Kidney epithelial cell (primary cell): ENCODE measurements around the gene LTBP2. TPM values are rescaled to one million over a fixed set of nuclear protein-coding genes. Genes with fewer than 3 reads are reported as not detected.

Experiments used
- DNase-seq: peaks from one replicate; pipeline ENCODE4 v3.0.0-alpha.2; 2010; ENCODE audit warnings: low read depth
- H3K27me3 ChIP-seq: 2 replicates; pipeline ENCODE4 v1.6.0; 2011; ENCODE audit warnings: low read length; ENCODE audit not compliant: control insufficient read depth, insufficient read depth
- H3K36me3 ChIP-seq: 2 replicates; pipeline ENCODE4 v1.5.1; 2011; ENCODE audit warnings: low read length; ENCODE audit not compliant: control insufficient read depth, insufficient read depth
- H3K4me3 ChIP-seq: 2 replicates; pipeline ENCODE4 v1.5.1; 2011; ENCODE audit warnings: low read depth, mild to moderate bottlenecking, control low read depth, low read length
- total RNA-seq: library from RNA; depleted of rRNA; stranded (reverse); fragments of >200 nt; gene quantifications from 2 replicates; pipeline ENCODE4 v1.2.3, GENCODE V29; 2015
- TF ChIP-seq, protein P1 (sequence below): IDR thresholded peaks from 2 replicates; pipeline ENCODE4 v1.5.1; 2011; ENCODE audit warnings: mild to moderate bottlenecking, moderate library complexity, low read length, control low read depth, inconsistent platforms; ENCODE audit not compliant: insufficient read depth, poor library complexity, severe bottlenecking

LTBP2 gene
- total RNA-seq, 1 donor from 2014 or later = 69.5 TPM

- Histone ChIP-seq H3K27me3 (no peaks in the 10 kb centered on the region), H3K4me3 (no peak overlapping the region), H3K36me3 (no peaks in the 10 kb centered on the region)
- DNase-seq = no peak
- TF ChIP-seq, protein P1, sequence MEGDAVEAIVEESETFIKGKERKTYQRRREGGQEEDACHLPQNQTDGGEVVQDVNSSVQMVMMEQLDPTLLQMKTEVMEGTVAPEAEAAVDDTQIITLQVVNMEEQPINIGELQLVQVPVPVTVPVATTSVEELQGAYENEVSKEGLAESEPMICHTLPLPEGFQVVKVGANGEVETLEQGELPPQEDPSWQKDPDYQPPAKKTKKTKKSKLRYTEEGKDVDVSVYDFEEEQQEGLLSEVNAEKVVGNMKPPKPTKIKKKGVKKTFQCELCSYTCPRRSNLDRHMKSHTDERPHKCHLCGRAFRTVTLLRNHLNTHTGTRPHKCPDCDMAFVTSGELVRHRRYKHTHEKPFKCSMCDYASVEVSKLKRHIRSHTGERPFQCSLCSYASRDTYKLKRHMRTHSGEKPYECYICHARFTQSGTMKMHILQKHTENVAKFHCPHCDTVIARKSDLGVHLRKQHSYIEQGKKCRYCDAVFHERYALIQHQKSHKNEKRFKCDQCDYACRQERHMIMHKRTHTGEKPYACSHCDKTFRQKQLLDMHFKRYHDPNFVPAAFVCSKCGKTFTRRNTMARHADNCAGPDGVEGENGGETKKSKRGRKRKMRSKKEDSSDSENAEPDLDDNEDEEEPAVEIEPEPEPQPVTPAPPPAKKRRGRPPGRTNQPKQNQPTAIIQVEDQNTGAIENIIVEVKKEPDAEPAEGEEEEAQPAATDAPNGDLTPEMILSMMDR = no peak
Observed at GRCh38 chr14:74500417-74501134, 111.5 kb downstream of the LTBP2 start.

- TF ChIP-seq, protein P1 = no peak
- H3K36me3 ChIP-seq = no peaks in the 10 kb centered on the region
- H3K4me3 ChIP-seq = no peak overlapping the region
- no peak for DNase-seq
- H3K27me3 ChIP-seq = no peaks in the 10 kb centered on the region
Observed at GRCh38 chr14:74495356-74495755, 116.7 kb downstream of the LTBP2 start.

- no peaks in the 10 kb centered on the region for H3K36me3 ChIP-seq
- H3K27me3 ChIP-seq = no peaks in the 10 kb centered on the region
- TF ChIP-seq, protein P1 = no peak
- peak; percentile 95 for DNase-seq
- peak within 1 kb of the TSS; percentile 100 for H3K4me3 ChIP-seq
Observed at GRCh38 chr14:74493343-74494261, 118.4 kb downstream of the LTBP2 start, which contains the start of gene ISCA2. ISCA2 (plus strand) TSS chr14:74493765; CDS start chr14:74493775, 10 bp downstream.

DNA sequence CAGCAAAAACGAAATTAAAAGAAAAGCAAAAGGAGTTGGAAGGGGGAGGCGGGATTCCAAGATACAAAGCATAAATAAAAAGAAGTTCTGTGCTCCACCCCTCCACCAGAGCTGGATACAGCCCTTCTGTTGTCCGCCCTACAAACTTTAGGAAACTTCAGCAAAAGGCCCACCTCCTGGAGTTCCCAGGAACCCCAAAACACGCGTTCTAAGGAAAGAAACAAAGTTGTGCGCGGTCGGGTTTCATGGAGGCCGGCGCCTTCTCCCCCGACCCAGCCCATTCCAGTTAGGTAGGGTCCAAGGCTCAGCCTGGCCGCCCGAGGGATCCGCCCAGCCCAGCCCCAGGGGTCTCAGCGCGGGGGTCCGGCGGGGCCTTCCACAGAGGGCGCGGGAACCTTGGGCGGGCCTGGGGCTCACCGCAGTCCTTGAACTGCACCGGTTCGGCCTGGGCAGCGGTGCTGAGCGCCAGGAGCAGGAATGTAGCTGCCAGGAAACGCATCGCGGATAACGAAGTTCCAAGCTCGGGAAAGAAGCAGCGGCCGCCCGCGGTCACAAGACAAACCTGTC is 119.2 kb downstream of the LTBP2 start, which contains the start of gene NPC2:
TSS of gene NPC2 (minus strand) at position 530 of the 567 bp plus-strand sequence. CDS start at position 499, 31 bp downstream.
- TF ChIP-seq, protein P1 = no peak

DNA sequence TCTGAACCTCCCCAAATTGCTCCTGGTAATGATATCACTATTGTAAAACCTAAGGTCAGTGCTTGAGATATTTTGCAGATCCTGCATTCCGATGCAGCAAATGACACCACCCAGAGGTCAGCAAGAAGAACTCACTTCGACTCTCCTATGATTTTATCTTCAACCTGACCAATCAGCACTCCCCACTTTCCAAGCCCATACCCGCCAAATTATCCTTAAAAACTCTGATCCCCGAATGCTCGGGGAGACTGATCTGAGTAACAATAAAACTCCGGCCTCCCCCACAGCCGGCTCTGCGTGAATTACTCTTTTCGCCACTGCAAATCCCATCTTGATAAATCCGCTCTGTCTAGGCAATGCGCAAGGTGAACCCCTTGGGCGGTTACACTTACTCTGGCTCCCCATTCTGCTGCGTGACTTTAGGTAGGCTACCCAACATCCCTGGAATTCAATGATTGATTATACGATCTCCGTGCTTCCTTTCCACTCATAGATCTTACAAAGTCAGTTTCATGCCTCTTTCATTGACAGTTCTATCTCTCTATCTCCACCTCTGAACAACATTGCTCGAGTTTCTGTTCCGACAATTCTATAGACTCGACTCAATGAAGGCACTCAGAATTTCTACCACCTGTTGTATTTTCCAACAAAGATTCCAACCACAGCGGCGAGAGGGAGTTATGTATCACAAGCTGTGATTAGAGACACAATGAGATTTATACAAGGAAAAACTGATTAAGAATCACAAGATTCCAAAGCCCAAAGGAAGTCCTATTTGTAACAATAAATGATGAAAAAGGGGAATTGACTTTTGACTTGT is 119.9 kb downstream of the LTBP2 start:
- Histone ChIP-seq H3K4me3 (peak overlapping the region; percentile 92), H3K27me3 (no peaks in the 10 kb centered on the region), H3K36me3 (no peaks in the 10 kb centered on the region)
- DNase-seq = no peak
- TF ChIP-seq, protein P1 = no peak

More for the DNA sequence above, 119.2 kb downstream of the LTBP2 start, which contains the start of gene NPC2:
- Histone ChIP-seq H3K27me3 (no peaks in the 10 kb centered on the region), H3K36me3 (no peaks in the 10 kb centered on the region), H3K4me3 (peak within 1 kb of the TSS; percentile 100)
- no peak for DNase-seq
